Trophoblast cell (in vitro differentiated cells and primary cell): ENCODE data around the gene FOXC1.
A peak's percentile ranks its signal among the peaks of the same experiment; 100 is the strongest.

Experiments used
- DNase-seq, 2 donors: peaks; one replicate each; pipeline ENCODE4 v3.0.0-alpha.2; 2016
- H2AFZ ChIP-seq: 2 replicates; pipeline ENCODE4 v1.6.1; 2013; ENCODE audit warnings: low read length, moderate library complexity, mild to moderate bottlenecking; ENCODE audit not compliant: insufficient read depth, poor library complexity
- H2AK5ac ChIP-seq: 2 replicates; pipeline ENCODE4 v1.6.1; 2013; ENCODE audit warnings: mild to moderate bottlenecking, low read length
- H2BK120ac ChIP-seq: 2 replicates; pipeline ENCODE4 v1.6.1; 2013; ENCODE audit warnings: low read length, mild to moderate bottlenecking, moderate library complexity; ENCODE audit not compliant: insufficient read depth, poor library complexity
- H2BK12ac ChIP-seq: 2 replicates; pipeline ENCODE4 v1.6.1; 2013; ENCODE audit warnings: mild to moderate bottlenecking, low read length, moderate library complexity
- H2BK5ac ChIP-seq: 2 replicates; pipeline ENCODE4 v1.6.1; 2013; ENCODE audit warnings: low read length, low read depth, moderate library complexity, mild to moderate bottlenecking; ENCODE audit not compliant: poor library complexity
- H3K14ac ChIP-seq: 2 replicates; pipeline ENCODE4 v1.6.1; 2013; ENCODE audit warnings: mild to moderate bottlenecking, low read length
- H3K18ac ChIP-seq: 2 replicates; pipeline ENCODE4 v1.6.1; 2013; ENCODE audit warnings: mild to moderate bottlenecking, low read length
- H3K23ac ChIP-seq: 2 replicates; pipeline ENCODE4 v1.6.1; 2013; ENCODE audit warnings: low read length
- H3K27ac ChIP-seq: 2 replicates; pipeline ENCODE4 v1.5.1; 2013; ENCODE audit warnings: low read depth, mild to moderate bottlenecking, inconsistent platforms, low read length, moderate library complexity
- H3K27me3 ChIP-seq: 2 replicates; pipeline ENCODE4 v1.6.1; 2013; ENCODE audit warnings: inconsistent platforms, mild to moderate bottlenecking, low read length, moderate library complexity; ENCODE audit not compliant: insufficient read depth
- H3K36me3 ChIP-seq, 2 experiments: 1 replicate in 1 of 2; 2 replicates in 1 of 2; pipeline ENCODE4 v1.6.1; 2013; ENCODE audit warnings: low read length in 2 of 2, mild to moderate bottlenecking in 2 of 2, moderate library complexity in 1 of 2; ENCODE audit not compliant: insufficient read depth in 2 of 2, control insufficient read depth in 1 of 2
- H3K4ac ChIP-seq: 2 replicates; pipeline ENCODE4 v1.6.1; 2013; ENCODE audit warnings: low read depth, mild to moderate bottlenecking, low read length, moderate library complexity
- H3K4me1 ChIP-seq, 2 experiments: 1 replicate in 1 of 2; 2 replicates in 1 of 2; pipeline ENCODE4 v1.6.1; 2013; ENCODE audit warnings: low read length in 2 of 2, mild to moderate bottlenecking in 2 of 2, moderate library complexity in 1 of 2; ENCODE audit not compliant: insufficient read depth in 2 of 2, control insufficient read depth in 1 of 2
- H3K4me2 ChIP-seq: 2 replicates; pipeline ENCODE4 v1.6.1; 2013; ENCODE audit warnings: inconsistent platforms, mild to moderate bottlenecking, low read length, moderate library complexity
- H3K4me3 ChIP-seq: 2 replicates; pipeline ENCODE4 v1.5.1; 2013; ENCODE audit warnings: mild to moderate bottlenecking, low read depth, low read length, inconsistent platforms
- H3K79me1 ChIP-seq: one replicate; pipeline ENCODE4 v1.6.1; 2013; ENCODE audit warnings: low read length
- H3K79me2 ChIP-seq: 2 replicates; pipeline ENCODE4 v1.6.1; 2013; ENCODE audit warnings: low read length, mild to moderate bottlenecking; ENCODE audit not compliant: control insufficient read depth, insufficient read depth, poor library complexity
- H3K9ac ChIP-seq: 2 replicates; pipeline ENCODE4 v1.6.1; 2013; ENCODE audit warnings: mild to moderate bottlenecking, low read length
- H3K9me3 ChIP-seq: 2 replicates; pipeline ENCODE4 v1.6.1; 2013; ENCODE audit warnings: low read depth, mild to moderate bottlenecking, control low read depth, inconsistent platforms, low read length; ENCODE audit not compliant: insufficient read depth
- H4K12ac ChIP-seq: 2 replicates; pipeline ENCODE4 v1.6.1; 2013; ENCODE audit warnings: low read depth, mild to moderate bottlenecking, low read length, moderate library complexity
- H4K8ac ChIP-seq: 2 replicates; pipeline ENCODE4 v1.6.1; 2013; ENCODE audit warnings: low read depth, mild to moderate bottlenecking, low read length, moderate library complexity
- H4K91ac ChIP-seq: one replicate; pipeline ENCODE4 v1.6.1; 2013; ENCODE audit warnings: low read depth, mild to moderate bottlenecking, low read length, moderate library complexity
- WGBS: extraction: QIAGEN DNeasy Blood & Tissue Kit; methylation state at CpG from one replicate; pipeline ENCODE4 v1.1.7; 2013; ENCODE audit warnings: missing lambda C conversion rate; ENCODE audit not compliant: insufficient read length, insufficient coverage; ENCODE audit errors: extremely low coverage; 5-methylcytosine and 5-hydroxymethylcytosine counted together

The FOXC1 gene

DNA sequence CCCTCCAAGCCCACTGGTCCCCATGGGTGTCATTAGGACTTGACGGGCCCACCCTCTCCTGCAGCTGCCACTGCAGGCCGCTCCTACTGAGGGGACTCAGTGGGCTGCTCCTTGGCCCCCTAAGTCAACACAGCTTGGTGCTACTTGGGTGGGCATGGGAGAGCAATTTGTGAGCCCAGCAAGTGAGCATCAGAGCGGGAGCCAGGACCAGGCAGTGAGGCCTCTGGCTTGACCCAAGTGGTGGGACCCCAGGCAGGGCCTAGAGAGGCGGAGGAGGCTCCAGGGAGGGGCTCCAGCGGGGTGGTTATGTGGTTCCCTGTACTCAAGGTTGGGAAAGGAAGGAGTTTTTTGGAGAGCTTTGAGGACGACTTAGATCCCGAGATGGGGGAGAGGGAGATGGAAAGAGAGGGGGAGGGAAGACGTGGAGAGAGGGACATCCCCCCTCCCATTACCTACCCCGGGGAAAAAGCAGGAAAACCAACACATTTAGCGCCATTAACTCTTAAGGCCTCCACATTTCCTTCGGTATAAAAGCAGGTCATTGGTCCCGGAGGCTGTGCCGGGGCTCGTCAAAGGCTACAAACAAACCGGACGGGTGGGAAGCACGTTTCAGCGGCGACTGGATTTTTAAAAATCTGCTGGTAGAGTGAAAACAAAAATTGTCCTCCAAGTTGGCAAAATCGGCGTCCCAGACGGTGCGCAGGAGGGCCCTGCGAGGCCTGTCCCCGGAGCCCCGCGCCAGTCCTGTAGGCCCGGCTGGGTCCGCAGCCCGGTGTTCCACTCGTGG, 8.8 kb downstream of the FOXC1 start:
- no peak overlapping the region for H3K23ac ChIP-seq
- H3K79me2 ChIP-seq, result no peaks in the 10 kb centered on the region
- peaks cover 11% of the 10 kb centered on the region for H3K9me3 ChIP-seq
- WGBS, result no CpG with 5 or more reads among the region's 31 CpGs
- peak; percentile 43 to 79 for DNase-seq
- no peak overlapping the region for H4K12ac ChIP-seq
- peaks cover 20 to 27% of the 10 kb centered on the region in 2 experiments for H3K4me1 ChIP-seq
- peaks cover 2% of the 10 kb centered on the region for H3K79me1 ChIP-seq
- no peak overlapping the region for H2BK5ac ChIP-seq
- no peak overlapping the region for H3K4me2 ChIP-seq
- H3K18ac ChIP-seq, result no peak overlapping the region
- H3K27ac ChIP-seq, result no peak overlapping the region
- no peaks in the 10 kb centered on the region for H3K36me3 ChIP-seq
- H4K8ac ChIP-seq, result no peak overlapping the region
- H2AK5ac ChIP-seq, result no peak overlapping the region
- no peak overlapping the region for H4K91ac ChIP-seq
- no peak overlapping the region for H2BK12ac ChIP-seq
- H3K27me3 ChIP-seq, result peaks cover 92% of the 10 kb centered on the region
- H3K9ac ChIP-seq, result no peak overlapping the region
- H2AFZ ChIP-seq, result no peak overlapping the region
- H3K14ac ChIP-seq, result no peak overlapping the region
- H3K4me3 ChIP-seq, result no peak overlapping the region
- no peak overlapping the region for H2BK120ac ChIP-seq
- no peak overlapping the region for H3K4ac ChIP-seq

DNA sequence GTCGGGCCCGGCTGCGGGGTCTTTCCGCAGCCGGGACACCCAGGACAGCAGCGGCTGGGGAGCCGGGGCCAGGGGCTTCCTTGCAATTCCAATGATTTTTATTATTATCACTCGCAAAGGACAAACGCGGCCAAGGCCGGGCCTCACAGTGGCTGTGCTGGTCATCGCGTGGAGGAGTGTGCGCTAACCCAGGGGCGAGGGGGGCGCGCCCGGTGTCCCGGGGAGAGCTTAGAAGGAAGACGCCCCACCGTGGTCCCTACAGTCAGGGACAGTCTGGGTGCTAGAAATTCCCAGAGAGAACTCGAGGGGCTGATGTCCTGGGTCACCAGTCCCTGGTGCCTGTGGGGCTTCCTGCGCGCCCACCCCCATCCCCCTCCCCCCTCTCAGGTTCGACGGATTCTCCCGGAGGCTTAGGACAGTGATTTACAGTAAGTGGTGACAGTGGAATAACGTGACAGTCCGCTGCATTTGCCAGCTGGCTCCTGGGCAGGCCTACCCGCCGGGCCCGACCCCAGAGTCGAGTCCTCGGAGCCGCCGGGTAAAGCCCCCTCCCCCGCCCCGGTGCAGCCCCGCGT, 9.5 kb downstream of the FOXC1 start:
- H3K9me3 ChIP-seq, result peaks cover 11% of the 10 kb centered on the region
- H3K4me1 ChIP-seq, result peaks cover 20 to 22% of the 10 kb centered on the region in 2 experiments
- H2AK5ac ChIP-seq, result no peak overlapping the region
- H4K12ac ChIP-seq, result no peak overlapping the region
- no peak overlapping the region for H3K4me3 ChIP-seq
- no CpG with 5 or more reads among the region's 40 CpGs for WGBS
- peaks cover 2% of the 10 kb centered on the region for H3K79me1 ChIP-seq
- no peaks in the 10 kb centered on the region for H3K36me3 ChIP-seq
- H3K27ac ChIP-seq, result no peak overlapping the region
- no peak overlapping the region for H4K91ac ChIP-seq
- H3K14ac ChIP-seq, result no peak overlapping the region
- no peak for DNase-seq
- H3K79me2 ChIP-seq, result no peaks in the 10 kb centered on the region
- no peak overlapping the region for H4K8ac ChIP-seq
- H3K23ac ChIP-seq, result no peak overlapping the region
- no peak overlapping the region for H3K9ac ChIP-seq
- H2BK5ac ChIP-seq, result no peak overlapping the region
- H3K4me2 ChIP-seq, result peak overlapping the region; percentile 73
- H2BK120ac ChIP-seq, result no peak overlapping the region
- H3K27me3 ChIP-seq, result peaks cover 92% of the 10 kb centered on the region
- H3K18ac ChIP-seq, result no peak overlapping the region
- H3K4ac ChIP-seq, result no peak overlapping the region
- H2AFZ ChIP-seq, result peak overlapping the region; percentile 66
- no peak overlapping the region for H2BK12ac ChIP-seq

DNA sequence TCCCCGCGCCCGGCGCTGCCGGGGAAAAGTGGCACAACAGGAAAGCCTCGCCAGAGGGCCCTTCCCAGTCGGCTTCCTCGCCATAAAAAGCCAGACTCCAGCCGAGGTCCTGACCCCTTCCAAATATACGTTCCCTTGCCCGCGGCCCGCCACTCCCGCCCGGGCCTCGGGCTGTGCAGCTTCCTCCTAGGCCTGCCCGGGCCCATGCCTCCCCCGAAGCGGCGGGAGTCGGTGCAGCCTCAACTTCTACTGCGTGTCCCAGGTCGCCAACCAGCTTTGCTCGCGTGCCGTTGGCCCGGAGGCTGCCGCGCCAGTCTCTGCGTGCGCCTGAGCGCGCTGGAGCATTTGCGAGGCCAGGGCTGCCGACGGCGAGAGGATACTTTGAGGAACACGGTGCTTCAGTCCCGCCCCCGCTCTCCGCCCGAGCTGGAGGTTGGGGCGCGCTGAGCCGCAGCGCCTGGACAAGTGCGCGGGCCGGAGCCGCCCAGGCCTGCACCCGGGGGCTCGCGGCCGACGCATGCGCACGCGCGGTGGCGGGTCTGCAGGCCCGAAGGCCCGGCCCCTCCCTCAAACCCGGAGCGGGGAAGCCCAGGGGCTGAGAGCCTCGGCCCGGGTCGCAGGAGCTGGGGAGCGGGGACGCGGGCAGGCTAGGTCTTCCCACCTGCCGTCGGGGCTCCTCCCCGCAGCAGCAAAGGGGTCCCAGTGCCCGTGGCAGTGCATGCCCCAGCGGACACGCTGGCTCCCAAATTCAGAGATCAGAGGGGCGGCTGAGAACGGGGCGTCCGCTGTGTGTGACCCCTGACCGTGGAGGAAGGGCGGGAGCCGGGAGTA, 10.2 kb downstream of the FOXC1 start:
- no peak overlapping the region for H3K4ac ChIP-seq
- H3K4me3 ChIP-seq, result peak overlapping the region; percentile 42
- no peak overlapping the region for H4K12ac ChIP-seq
- H3K23ac ChIP-seq, result no peak overlapping the region
- peaks cover 9% of the 10 kb centered on the region for H3K9me3 ChIP-seq
- H3K9ac ChIP-seq, result no peak overlapping the region
- H3K4me2 ChIP-seq, result peak overlapping the region; percentile 73
- no peak overlapping the region for H2BK12ac ChIP-seq
- no peak overlapping the region for H2BK120ac ChIP-seq
- H3K27ac ChIP-seq, result no peak overlapping the region
- no peak overlapping the region for H2AK5ac ChIP-seq
- H3K79me2 ChIP-seq, result no peaks in the 10 kb centered on the region
- H3K4me1 ChIP-seq, result peaks cover 20 to 22% of the 10 kb centered on the region in 2 experiments
- H4K8ac ChIP-seq, result no peak overlapping the region
- H3K14ac ChIP-seq, result peak overlapping the region; percentile 40
- peak overlapping the region; percentile 62 for H3K18ac ChIP-seq
- H4K91ac ChIP-seq, result no peak overlapping the region
- peak overlapping the region; percentile 66 for H2AFZ ChIP-seq
- no peak overlapping the region for H2BK5ac ChIP-seq
- DNase-seq, result peak in 1 of 2 donors; percentile 39
- H3K79me1 ChIP-seq, result peaks cover 2% of the 10 kb centered on the region
- H3K27me3 ChIP-seq, result peaks cover 91% of the 10 kb centered on the region
- no peaks in the 10 kb centered on the region for H3K36me3 ChIP-seq
- no CpG with 5 or more reads among the region's 83 CpGs for WGBS

DNA sequence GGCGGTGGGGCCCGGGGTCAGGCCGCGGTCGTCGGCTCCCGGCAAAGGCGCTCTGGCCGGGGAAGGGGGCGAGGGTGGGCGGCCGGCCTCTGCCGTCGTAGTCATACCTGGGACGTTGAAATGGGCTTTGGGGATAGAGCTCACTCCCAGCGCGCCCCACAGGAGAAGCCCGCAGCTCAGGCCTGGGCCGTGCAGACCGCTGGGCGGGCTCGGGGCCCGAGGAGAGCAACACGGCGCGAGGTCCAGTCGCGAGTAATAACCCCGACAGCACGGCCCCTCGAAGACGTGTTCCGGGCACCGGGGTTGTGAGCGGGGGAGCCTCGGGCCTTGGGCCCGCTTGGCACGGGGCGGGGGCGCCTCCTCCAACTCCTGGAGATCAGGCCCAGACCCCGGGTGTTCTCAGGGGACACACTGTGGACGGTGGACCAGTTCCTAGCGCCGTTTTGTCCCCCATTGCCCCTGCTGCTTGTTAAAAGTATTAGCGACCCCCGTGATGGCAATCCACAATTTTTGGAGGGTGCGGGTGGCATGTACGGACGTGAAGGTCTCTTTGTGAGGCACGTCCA, 10.9 kb downstream of the FOXC1 start:
- Histone ChIP-seq H3K36me3 (no peaks in the 10 kb centered on the region), H4K91ac (no peak overlapping the region), H2BK12ac (no peak overlapping the region), H3K4ac (no peak overlapping the region), H3K4me2 (peak overlapping the region; percentile 73), H3K4me1 (peaks cover 19 to 23% of the 10 kb centered on the region in 2 experiments), H2BK5ac (no peak overlapping the region), H2BK120ac (no peak overlapping the region), H2AK5ac (no peak overlapping the region), H4K12ac (no peak overlapping the region), H2AFZ (peak overlapping the region; percentile 23), H3K4me3 (no peak overlapping the region), H4K8ac (no peak overlapping the region), H3K79me1 (peaks cover 2% of the 10 kb centered on the region), H3K27me3 (peaks cover 91% of the 10 kb centered on the region), H3K9ac (no peak overlapping the region), H3K79me2 (no peaks in the 10 kb centered on the region), H3K23ac (no peak overlapping the region), H3K9me3 (peaks cover 5% of the 10 kb centered on the region), H3K27ac (no peak overlapping the region), H3K18ac (peak overlapping the region; percentile 62), H3K14ac (peak overlapping the region; percentile 40)
- no CpG with 5 or more reads among the region's 50 CpGs for WGBS
- DNase-seq, result no peak
